ENCODE measurements around the gene CACNB3. TPM values are rescaled to one million over a fixed set of nuclear protein-coding genes. Genes with fewer than 3 reads are reported as not detected.

Gene CACNB3
- total RNA-seq, 2 donors from 2014 or later = 23.4 to 54.5 TPM

- Histone ChIP-seq H3K36me3 (no peaks in the 10 kb centered on the region), H3K27me3 (no peaks in the 10 kb centered on the region), H3K4me3 (no peak overlapping the region), H3K9ac (ENCODE audit: low read depth in 2 of 2, low read length in 2 of 2) (no peak overlapping the region), H3K4me1 (no peaks in the 10 kb centered on the region), H3K9me3 (no peaks in the 10 kb centered on the region), H3K27ac (no peak overlapping the region)
- intact Hi-C loops (cut with DNase I) = no loop called here
- DNase-seq = no peak
- no peak for TF ChIP-seq CTCF (IDR thresholded peaks at IDR 0.05)
Measured at GRCh38 chr12:48875944-48876515, 57.7 kb downstream of the CACNB3 start.

Small RNAs within 50 kb of the gene (microRNA-seq; reads per million reads assigned to microRNA genes)
- gene MIR4701 = not detected

Other genes with a start within 250 kb of the CACNB3 start
- not detected for gene LALBA, start 248.4 kb upstream of the CACNB3 start, total RNA-seq
- 10 to 100 TPM; 16.1 to 24.3 TPM for gene KANSL2, start 136.3 kb upstream of the CACNB3 start, total RNA-seq
- gene CCNT1, start 101.8 kb upstream of the CACNB3 start, total RNA-seq = 10 to 100 TPM; 26.3 to 38.7 TPM
- 100 to 1,000 TPM in 1 of 2 donors, 10 to 100 TPM in 1; 84.7 to 121 TPM for gene ADCY6, start 29.4 kb upstream of the CACNB3 start, total RNA-seq
- gene DDX23, start 33.7 kb downstream of the CACNB3 start, total RNA-seq = 100 to 1,000 TPM in 1 of 2 donors, 10 to 100 TPM in 1; 87.2 to 150 TPM
- 1 to 10 TPM; 2.5 to 3.4 TPM for gene RND1, start 47.4 kb downstream of the CACNB3 start, total RNA-seq
- gene FKBP11, start 107.0 kb downstream of the CACNB3 start, total RNA-seq = 10 to 100 TPM; 33.7 to 47.4 TPM
- gene ARF3, start 139.0 kb downstream of the CACNB3 start, total RNA-seq = 100 to 1,000 TPM; 255 to 261 TPM
- gene WNT10B, start 153.2 kb downstream of the CACNB3 start, total RNA-seq = under 1 TPM; 0.24 to 0.47 TPM
- gene WNT1, start 159.8 kb downstream of the CACNB3 start, total RNA-seq = not detected
- under 1 TPM; 0.17 to 0.21 TPM for gene DDN, start 180.9 kb downstream of the CACNB3 start, total RNA-seq
- gene PRKAG1, start 200.3 kb downstream of the CACNB3 start, total RNA-seq = 10 to 100 TPM; 49.5 to 54.8 TPM
- gene KMT2D, start 242.3 kb downstream of the CACNB3 start, total RNA-seq = 10 to 100 TPM; 50.2 to 87.5 TPM

Data from colonic mucosa (tissue), 4 donors.